ENCODE data around the gene WNT16. TPM values are rescaled to one million over a fixed set of nuclear protein-coding genes. Genes with fewer than 3 reads are reported as not detected.
A peak's percentile ranks its signal among the peaks of the same experiment; 100 is the strongest.

The WNT16 gene
- total RNA-seq, 1 donor from 2014 or later, result 1.1 TPM

GRCh38 chr7:121385800-121386179 is 57.0 kb downstream of the WNT16 start:
- no peaks in the 10 kb centered on the region for H3K9me3 Mint-ChIP-seq
- H3K4me3 Mint-ChIP-seq, result no peak overlapping the region
- peaks cover 33% of the 10 kb centered on the region for H3K4me1 Mint-ChIP-seq (ENCODE audit: unreplicated experiment)
- DNase-seq (ENCODE audit: extremely low spot score, unreplicated experiment), result no peak
- peaks cover 9% of the 10 kb centered on the region for H3K36me3 Mint-ChIP-seq
- H3K27me3 Mint-ChIP-seq, result no peaks in the 10 kb centered on the region
- TF ChIP-seq CTCF (conservative IDR thresholded peaks at IDR 0.05), result no peak
- peak overlapping the region; percentile 23 for H3K27ac Mint-ChIP-seq

- Mint-ChIP-seq H3K4me1 (ENCODE audit: unreplicated experiment) (peaks cover 29% of the 10 kb centered on the region), H3K27ac (no peak overlapping the region), H3K4me3 (peak overlapping the region; percentile 15), H3K27me3 (no peaks in the 10 kb centered on the region), H3K9me3 (no peaks in the 10 kb centered on the region), H3K36me3 (peaks cover 24% of the 10 kb centered on the region)
- no peak for DNase-seq (ENCODE audit: extremely low spot score, unreplicated experiment)
- TF ChIP-seq CTCF (conservative IDR thresholded peaks at IDR 0.05), result no peak
These were observed 60.1 kb downstream of the WNT16 start for GRCh38 chr7:121388950-121389349.

- no peaks in the 10 kb centered on the region for H3K9me3 Mint-ChIP-seq
- H3K4me3 Mint-ChIP-seq, result no peak overlapping the region
- no peak for TF ChIP-seq CTCF (conservative IDR thresholded peaks at IDR 0.05)
- DNase-seq (ENCODE audit: extremely low spot score, unreplicated experiment), result no peak
- H3K4me1 Mint-ChIP-seq (ENCODE audit: unreplicated experiment), result peaks cover 29% of the 10 kb centered on the region
- peaks cover 30% of the 10 kb centered on the region for H3K36me3 Mint-ChIP-seq
- no peak overlapping the region for H3K27ac Mint-ChIP-seq
- no peaks in the 10 kb centered on the region for H3K27me3 Mint-ChIP-seq
These were observed 61.3 kb downstream of the WNT16 start for GRCh38 chr7:121390109-121390508.

- no peak for TF ChIP-seq CTCF (conservative IDR thresholded peaks at IDR 0.05)
- H3K4me3 Mint-ChIP-seq, result no peak overlapping the region
- peaks cover 25% of the 10 kb centered on the region for H3K4me1 Mint-ChIP-seq (ENCODE audit: unreplicated experiment)
- no peaks in the 10 kb centered on the region for H3K27me3 Mint-ChIP-seq
- no peak for DNase-seq (ENCODE audit: extremely low spot score, unreplicated experiment)
- H3K27ac Mint-ChIP-seq, result no peak overlapping the region
- H3K36me3 Mint-ChIP-seq, result peaks cover 30% of the 10 kb centered on the region
- no peaks in the 10 kb centered on the region for H3K9me3 Mint-ChIP-seq
These were observed 61.8 kb downstream of the WNT16 start for GRCh38 chr7:121390617-121391016.

Other genes starting within 250 kb of the WNT16 start
- gene FAM3C, start 67.3 kb downstream of the WNT16 start, total RNA-seq (ENCODE audit: low replicate concordance), result 73.9 and 146 TPM in 2 replicates